ENCODE results near the gene KCNH4. TPM values are rescaled to one million over a fixed set of nuclear protein-coding genes. Genes with fewer than 3 reads are reported as not detected.

KCNH4 gene
- under 0.01 TPM in 1 of 2 replicates, not detected in the other for total RNA-seq

DNA sequence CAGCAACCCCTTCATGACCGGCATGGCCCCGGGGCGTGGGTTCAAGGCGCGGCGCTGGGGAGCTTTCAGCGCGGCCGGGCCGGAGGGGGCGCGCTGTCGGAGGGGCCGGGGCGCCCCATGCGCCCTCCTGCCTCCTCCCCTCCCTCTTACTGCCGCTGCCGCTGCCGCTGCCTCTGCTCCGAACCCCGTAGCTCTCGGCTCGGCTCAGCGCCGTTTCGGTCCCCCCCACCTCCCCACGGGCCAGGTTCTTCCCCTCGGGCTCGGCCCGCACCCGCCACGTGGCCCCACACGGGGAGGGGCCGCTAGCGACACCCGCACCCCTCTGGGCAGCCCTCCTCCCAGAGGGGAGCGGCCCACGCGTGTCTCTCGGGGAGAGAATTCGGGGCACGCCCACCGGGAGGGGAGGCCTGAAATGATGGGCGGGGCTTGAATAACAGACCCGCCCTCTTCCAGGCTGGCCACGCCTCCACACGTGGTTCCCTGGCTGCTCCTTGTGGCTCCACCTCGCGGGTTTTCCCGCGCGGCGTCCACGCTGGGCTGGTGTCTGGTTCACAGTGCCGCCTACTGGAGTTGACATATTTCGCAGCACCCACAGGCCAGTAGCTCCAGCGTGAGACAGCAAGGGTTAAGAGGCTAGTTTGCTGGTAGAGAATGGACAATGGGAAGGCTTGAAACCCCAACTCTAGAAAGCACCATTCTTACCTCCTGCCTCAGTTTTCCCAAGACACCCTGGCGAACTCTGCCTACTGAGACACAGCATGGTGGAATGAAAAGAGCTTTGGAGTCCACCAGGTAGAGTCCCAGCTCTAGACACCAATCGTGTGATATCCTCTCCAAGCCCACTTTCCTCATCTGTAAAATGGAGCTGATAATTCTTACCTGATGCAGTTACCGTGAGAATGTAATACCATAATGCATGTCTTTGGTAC lies at the start of gene KCNH4:
KCNH4 (minus strand) TSS at position 221 of the 929 bp plus-strand sequence; CDS start at position 24, 197 bp downstream.

DNA sequence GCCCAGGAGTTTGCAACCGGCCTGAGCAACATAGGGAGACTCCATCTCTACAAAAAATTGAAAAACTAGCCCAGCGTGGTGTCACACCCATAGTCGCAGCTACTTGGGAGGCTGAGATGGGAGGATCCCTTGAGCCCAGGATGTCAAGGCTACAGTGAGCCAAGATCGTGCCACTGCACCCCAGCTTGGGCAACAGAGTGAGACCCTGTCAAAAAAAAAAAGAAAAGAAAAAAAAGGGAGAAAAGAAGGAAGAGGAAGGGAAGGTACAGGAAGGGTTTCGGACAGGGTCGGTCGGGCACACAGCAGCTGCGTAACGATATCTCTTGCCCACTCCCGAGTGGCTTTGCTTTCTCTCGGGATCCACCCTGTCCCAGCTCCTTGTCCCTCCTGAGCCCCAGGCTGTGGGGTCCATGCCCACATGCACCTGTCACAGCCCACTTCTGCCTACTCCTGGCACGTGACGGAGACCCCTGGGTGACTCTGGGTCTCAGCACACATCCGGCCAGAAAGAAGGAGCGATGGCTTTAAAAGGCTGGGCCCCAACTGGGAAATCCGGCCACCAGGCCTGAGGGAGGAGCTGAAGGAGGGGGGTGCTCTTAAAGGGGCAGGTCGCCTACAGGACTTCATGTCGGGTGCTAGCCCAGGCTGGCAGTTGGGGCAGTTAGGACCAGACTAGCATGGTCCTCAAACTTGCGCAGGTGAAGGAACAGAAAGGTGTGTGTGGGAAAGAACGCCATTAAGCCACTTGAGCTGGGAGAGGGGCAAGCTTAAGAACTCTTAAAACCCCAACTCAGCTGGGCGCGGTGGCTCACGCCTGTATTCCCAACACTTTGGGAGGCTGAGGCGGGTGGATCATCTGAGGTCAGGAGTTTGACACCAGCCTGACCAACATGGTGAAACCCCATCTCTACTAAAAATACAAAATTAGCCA lies 13.3 kb upstream of the KCNH4 start, which contains the start of gene GHDC:
GHDC (minus strand) TSS at position 526 of the 931 bp plus-strand sequence. CDS start 913 bp downstream, outside the sequence.

DNA sequence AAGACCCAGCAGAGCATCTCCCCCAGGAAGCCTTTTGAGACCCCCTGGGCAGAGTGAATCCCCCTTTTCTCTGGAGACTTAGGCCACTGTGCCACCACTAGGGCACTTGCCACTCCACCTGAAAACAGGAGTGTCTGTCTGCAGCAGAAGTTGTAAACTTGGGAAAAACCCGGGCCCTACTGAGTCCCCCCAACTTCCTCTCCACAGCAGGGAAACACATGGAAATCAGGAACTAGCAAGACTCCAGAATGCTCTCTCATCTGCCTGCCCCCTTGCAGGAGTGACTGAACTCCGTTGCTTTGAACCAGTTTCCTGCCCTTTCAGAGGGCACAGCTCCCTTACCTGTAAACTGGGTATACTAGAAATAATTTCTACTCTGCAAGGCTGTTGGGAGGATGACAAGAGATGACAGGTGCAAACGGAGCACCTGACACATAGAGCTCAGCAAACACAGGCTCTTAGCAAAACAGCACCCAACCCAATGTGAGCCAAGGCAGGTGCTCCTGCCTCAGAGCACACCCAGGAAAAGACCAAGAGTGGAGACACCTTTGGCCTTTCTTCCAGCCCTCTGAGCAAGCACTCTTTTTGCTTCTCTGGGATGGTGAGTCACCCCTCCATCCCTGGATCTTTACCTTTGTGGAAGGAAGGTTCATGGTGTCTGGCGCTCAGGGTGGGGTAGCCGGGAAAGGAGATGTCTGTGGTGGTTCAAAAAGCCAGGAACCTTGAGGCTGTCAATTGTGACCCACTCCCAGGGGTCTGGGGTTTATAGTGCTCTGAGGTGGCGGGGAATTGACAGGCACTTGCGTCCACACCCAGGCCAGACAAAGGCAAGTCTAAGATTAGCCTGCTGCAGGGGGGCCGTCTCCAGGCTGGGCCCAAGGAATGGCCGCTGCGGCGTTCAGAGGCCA lies 4.0 kb upstream of the KCNH4 start, which contains the start of gene HCRT:
HCRT (minus strand) TSS at position 740 of the 908 bp plus-strand sequence; CDS start at position 653, 87 bp downstream.

DNA sequence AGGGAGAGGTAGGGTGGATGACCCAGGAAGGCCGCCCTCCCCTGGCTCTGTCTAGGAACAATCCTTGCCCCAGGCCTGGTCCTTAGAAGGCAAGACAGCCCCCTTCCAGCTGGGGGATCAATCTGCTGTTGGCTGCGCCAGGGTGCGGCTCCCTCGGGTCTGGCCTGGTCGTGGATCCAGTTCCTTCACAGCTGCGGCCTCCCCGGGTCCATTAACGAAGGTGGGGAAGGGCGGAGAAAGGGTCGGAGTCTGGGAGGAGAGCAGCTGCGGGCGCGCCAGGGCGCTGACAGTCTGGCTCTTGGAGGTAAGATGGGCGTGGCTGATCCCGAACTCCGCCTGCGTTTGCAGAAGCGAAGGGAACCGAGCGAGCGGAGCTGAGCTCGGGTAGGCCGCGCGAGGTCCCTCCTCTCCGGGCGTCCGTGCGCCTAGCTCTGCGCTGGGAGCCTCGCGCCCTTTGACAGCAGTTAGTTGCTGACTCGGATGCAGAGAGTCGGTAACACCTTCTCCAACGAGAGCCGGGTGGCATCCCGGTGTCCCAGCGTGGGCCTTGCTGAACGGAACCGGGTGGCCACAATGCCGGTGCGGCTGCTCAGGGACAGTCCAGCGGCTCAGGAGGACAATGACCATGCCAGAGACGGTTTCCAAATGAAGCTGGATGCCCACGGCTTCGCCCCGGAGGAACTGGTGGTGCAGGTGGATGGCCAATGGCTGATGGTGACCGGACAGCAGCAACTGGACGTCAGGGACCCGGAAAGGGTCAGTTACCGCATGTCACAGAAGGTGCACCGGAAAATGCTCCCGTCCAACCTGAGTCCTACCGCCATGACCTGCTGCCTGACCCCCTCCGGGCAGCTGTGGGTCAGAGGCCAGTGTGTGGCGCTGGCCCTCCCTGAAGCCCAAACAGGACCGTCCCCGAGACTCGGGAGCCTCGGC lies 58.3 kb downstream of the KCNH4 start, which contains the start of gene HSPB9:
HSPB9 (plus strand) TSS at position 434 of the 933 bp plus-strand sequence; CDS start at position 481, 47 bp downstream.

DNA sequence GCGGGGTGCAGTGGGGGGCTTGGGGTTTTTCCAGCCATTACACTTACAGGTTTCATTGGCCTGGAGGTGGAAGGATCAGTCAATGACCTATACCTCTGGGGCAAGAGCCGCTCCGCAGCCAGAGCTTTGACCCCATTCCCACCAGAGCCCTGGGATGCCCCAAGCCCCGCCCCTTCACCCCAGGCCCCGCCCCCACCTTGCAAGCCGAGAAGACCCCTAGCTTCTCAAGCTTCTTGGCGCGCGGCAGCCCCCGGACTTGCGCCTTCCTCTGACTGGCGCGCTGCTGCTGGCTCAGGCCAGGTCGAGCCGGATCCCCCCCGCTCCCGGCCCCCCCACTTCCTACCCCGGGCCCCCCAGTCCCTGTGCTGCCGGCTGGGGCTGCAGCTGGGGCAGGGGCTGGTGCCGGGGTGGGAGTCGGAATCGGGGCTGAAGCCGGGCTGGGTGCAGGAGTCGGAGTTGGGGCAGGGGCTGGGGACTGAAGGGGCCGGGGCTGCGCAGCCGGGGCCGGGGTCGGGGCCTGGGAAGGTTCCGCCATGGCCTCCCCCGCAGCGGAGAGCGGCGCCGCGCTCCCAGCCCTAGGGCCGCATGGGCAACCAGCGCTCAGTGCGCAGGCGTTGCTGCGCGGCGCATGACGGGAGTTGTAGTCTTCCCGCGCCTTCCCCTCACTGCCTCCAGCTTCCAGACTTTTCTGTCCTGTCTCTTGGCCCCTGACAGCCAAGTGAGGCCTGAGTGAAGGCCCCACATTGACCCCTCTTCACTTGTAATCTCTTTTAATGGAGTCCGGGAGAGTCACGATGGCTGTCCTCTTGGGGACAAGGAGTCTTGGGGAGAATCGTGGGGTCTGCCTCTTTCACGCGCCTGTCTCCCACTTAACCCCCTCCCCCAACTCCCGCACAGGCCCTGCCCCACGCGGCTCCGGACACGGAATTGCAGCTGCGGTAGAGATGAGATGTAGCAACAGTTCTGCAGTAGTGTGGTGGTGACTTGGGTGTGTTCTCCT lies 59.9 kb downstream of the KCNH4 start, which contains the start of gene KAT2A:
KAT2A (minus strand) TSS at position 598 of the 1,000 bp plus-strand sequence; CDS start at position 535, 63 bp downstream.

DNA sequence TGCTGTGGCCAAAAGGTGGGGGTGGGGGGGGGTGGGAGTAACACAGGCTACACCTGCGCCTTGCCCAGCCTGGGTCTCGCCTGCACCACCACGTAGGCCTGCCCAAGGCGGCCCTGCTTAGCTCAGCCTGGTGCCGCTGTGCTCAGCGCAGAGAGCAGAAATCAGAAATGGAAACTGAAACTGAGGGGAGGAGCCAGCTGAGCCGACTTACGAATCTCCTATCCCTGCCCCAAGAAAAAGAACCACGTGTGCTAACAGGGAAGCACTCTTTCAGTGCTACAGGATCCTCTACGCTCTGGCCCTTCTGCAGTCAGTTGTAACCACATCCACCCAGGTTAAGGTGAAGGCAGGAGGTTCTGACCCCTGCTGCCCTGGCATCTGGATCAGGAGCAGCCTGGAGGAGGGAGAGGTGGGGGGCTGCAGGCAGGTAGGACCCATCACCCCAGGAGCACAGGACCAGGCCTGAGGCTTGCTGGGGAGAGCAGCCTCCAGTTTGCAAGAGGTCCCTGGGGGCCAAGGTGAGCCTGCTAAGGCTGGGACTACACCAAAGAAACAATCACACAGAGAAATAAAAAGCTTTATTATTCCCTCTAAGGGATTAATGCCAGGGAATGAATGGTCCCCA lies 68.3 kb downstream of the KCNH4 start, which contains the start of gene DHX58:
DHX58 (minus strand) TSS at position 163 of the 625 bp plus-strand sequence. CDS start 822 bp downstream, outside the sequence.

Other genes with a start within 250 kb of the KCNH4 start
- 67.6 and 77.7 TPM in 2 replicates for gene CNP, start 214.3 kb downstream of the KCNH4 start, total RNA-seq
- 74.8 and 84.3 TPM in 2 replicates for gene DNAJC7, start 163.7 kb downstream of the KCNH4 start, total RNA-seq
- gene NKIRAS2, start 161.1 kb downstream of the KCNH4 start, total RNA-seq, result 75.2 and 84.6 TPM in 2 replicates
- gene C17orf113, start 130.5 kb downstream of the KCNH4 start, total RNA-seq, result 0.29 and 0.33 TPM in 2 replicates
- not detected in 2 replicates for gene ZNF385C, start 82.7 kb downstream of the KCNH4 start, total RNA-seq
- 2.6 and 3.4 TPM in 2 replicates for gene DHX58, start 68.4 kb downstream of the KCNH4 start, total RNA-seq
- 15.5 and 16.0 TPM in 2 replicates for gene KAT2A, start 59.8 kb downstream of the KCNH4 start, total RNA-seq
- not detected in 2 replicates for gene HSPB9, start 58.3 kb downstream of the KCNH4 start, total RNA-seq
- gene RAB5C, start 26.2 kb downstream of the KCNH4 start, total RNA-seq, result 187 and 210 TPM in 2 replicates
- gene HCRT, start 4.3 kb upstream of the KCNH4 start, total RNA-seq, result not detected in 2 replicates
- gene GHDC, start 13.4 kb upstream of the KCNH4 start, total RNA-seq, result 12.4 and 15.0 TPM in 2 replicates
- 41.2 and 44.1 TPM in 2 replicates for gene STAT5B, start 95.2 kb upstream of the KCNH4 start, total RNA-seq
- 30.4 and 52.6 TPM in 2 replicates for gene STAT5A, start 107.4 kb upstream of the KCNH4 start, total RNA-seq
- gene STAT3, start 207.3 kb upstream of the KCNH4 start, total RNA-seq, result 159 and 175 TPM in 2 replicates
- gene CAVIN1, start 242.1 kb upstream of the KCNH4 start, total RNA-seq, result 1,287 and 1,296 TPM in 2 replicates

Measured in vein endothelial cell (primary cell).